ENCODE results near the gene CMIP. TPM values are rescaled to one million over a fixed set of nuclear protein-coding genes. Genes with fewer than 3 reads are reported as not detected.

The CMIP gene
- total RNA-seq, 2 donors from 2014 or later, result 7.7 to 19.2 TPM

- no peak for DNase-seq (ENCODE audit: low spot score)
- Histone ChIP-seq H3K9me3 (peaks cover 0 to 3% of the 10 kb centered on the region in 2 donors), H3K36me3 (no peaks in the 10 kb centered on the region), H3K27ac (peak overlapping the region; percentile 39 to 40), H3K27me3 (no peaks in the 10 kb centered on the region), H3K4me3 (no peak overlapping the region), H3K4me1 (peaks cover 0 to 12% of the 10 kb centered on the region in 2 donors)
- TF ChIP-seq, protein P1, sequence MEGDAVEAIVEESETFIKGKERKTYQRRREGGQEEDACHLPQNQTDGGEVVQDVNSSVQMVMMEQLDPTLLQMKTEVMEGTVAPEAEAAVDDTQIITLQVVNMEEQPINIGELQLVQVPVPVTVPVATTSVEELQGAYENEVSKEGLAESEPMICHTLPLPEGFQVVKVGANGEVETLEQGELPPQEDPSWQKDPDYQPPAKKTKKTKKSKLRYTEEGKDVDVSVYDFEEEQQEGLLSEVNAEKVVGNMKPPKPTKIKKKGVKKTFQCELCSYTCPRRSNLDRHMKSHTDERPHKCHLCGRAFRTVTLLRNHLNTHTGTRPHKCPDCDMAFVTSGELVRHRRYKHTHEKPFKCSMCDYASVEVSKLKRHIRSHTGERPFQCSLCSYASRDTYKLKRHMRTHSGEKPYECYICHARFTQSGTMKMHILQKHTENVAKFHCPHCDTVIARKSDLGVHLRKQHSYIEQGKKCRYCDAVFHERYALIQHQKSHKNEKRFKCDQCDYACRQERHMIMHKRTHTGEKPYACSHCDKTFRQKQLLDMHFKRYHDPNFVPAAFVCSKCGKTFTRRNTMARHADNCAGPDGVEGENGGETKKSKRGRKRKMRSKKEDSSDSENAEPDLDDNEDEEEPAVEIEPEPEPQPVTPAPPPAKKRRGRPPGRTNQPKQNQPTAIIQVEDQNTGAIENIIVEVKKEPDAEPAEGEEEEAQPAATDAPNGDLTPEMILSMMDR (IDR thresholded peaks at IDR 0.05), result no peak
These were observed 308.2 kb downstream of the CMIP start for GRCh38 chr16:81752876-81753227.

- no peaks in the 10 kb centered on the region for H3K36me3 ChIP-seq
- no peak for DNase-seq (ENCODE audit: low spot score)
- H3K4me3 ChIP-seq, result no peak overlapping the region
- H3K27me3 ChIP-seq, result no peaks in the 10 kb centered on the region
- peaks cover 0 to 8% of the 10 kb centered on the region in 2 donors for H3K9me3 ChIP-seq
- no peak overlapping the region for H3K27ac ChIP-seq
- peaks cover 0 to 12% of the 10 kb centered on the region in 2 donors for H3K4me1 ChIP-seq
- TF ChIP-seq, protein P1 (IDR thresholded peaks at IDR 0.05), result no peak
These were observed 310.2 kb downstream of the CMIP start for GRCh38 chr16:81754858-81755257.

- no peak for DNase-seq (ENCODE audit: low spot score)
- Histone ChIP-seq H3K4me1 (peaks cover 0 to 12% of the 10 kb centered on the region in 2 donors), H3K27me3 (no peaks in the 10 kb centered on the region), H3K9me3 (peaks cover 0 to 8% of the 10 kb centered on the region in 2 donors), H3K4me3 (no peak overlapping the region), H3K27ac (no peak overlapping the region), H3K36me3 (no peaks in the 10 kb centered on the region)
- TF ChIP-seq, protein P1 (IDR thresholded peaks at IDR 0.05), result no peak
These were observed 311.5 kb downstream of the CMIP start for GRCh38 chr16:81755915-81756614.

DNA sequence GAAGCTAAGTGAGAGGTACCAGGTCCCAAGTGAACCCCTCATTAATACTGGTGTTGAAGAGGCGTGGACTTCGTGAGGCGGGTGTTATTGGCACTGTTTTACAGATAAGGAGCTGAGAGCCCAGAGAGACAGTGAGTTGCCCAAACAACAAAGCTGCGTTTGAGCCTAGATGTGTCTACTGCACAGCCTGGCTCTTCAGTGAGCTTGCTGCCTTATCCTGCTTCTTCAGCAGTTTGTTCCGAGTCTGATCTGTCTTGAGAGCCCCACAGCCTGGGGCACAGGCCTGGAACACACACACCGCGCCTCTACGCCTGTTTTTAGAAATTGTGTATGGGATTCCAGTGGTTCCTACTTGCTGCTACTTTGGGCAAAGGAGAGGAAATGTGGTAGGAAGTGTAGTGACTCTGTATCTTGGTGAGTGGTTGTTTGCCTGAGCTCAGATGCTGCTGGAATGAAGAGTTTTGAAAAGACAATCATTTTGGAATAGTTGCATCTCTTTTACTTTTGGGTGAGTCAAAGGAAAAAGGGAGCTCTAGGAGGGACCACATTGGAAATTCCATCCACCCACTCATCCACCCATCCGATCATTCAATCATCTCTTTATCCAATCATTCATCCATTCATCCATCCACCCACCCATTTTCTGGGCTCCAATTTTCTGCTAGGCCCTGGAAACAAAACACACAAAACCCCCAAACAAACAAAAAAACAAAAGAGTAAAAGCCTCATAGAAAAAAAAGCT, 312.2 kb downstream of the CMIP start:
- TF ChIP-seq, protein P1 (IDR thresholded peaks at IDR 0.05), result no peak
- Histone ChIP-seq H3K4me3 (no peak overlapping the region), H3K36me3 (no peaks in the 10 kb centered on the region), H3K27ac (no peak overlapping the region), H3K4me1 (peaks cover 0 to 12% of the 10 kb centered on the region in 2 donors), H3K9me3 (peaks cover 0 to 8% of the 10 kb centered on the region in 2 donors), H3K27me3 (no peaks in the 10 kb centered on the region)
- DNase-seq (ENCODE audit: low spot score), result no peak

- no peak for DNase-seq (ENCODE audit: low spot score)
- Histone ChIP-seq H3K4me3 (no peak overlapping the region), H3K27me3 (no peaks in the 10 kb centered on the region), H3K4me1 (peaks cover 0 to 12% of the 10 kb centered on the region in 2 donors), H3K36me3 (no peaks in the 10 kb centered on the region), H3K27ac (no peak overlapping the region), H3K9me3 (peaks cover 0 to 8% of the 10 kb centered on the region in 2 donors)
- TF ChIP-seq, protein P1 (IDR thresholded peaks at IDR 0.05), result no peak
These were observed 313.8 kb downstream of the CMIP start for GRCh38 chr16:81758376-81758775.

Small RNA genes lying within 50 kb of the gene (microRNA-seq; reads per million reads assigned to microRNA genes)
- gene MIR6504 (ENCODE audit: borderline number of aligned reads in 2 of 2, borderline replicate concordance in 1 of 2), result 0 reads per million in 2 donors
- gene MIR7854 (ENCODE audit: borderline number of aligned reads in 2 of 2, borderline replicate concordance in 1 of 2), result 0 to 0.71 reads per million in 2 donors

Other genes with a start within 250 kb of the CMIP start
- not detected for gene BCO1, start 206.1 kb upstream of the CMIP start, total RNA-seq
- 10 to 100 TPM in 1 of 2 donors, 1 to 10 TPM in 1; 8.8 to 10.7 TPM for gene GAN, start 129.8 kb upstream of the CMIP start, total RNA-seq

Data from right atrium auricular region (tissue), 2 donors.